ENCODE measurements around the gene CHST15.

Gene CHST15

GRCh38 chr10:123965973-123966895 is 127.2 kb downstream of the CHST15 start:
- DNase-seq (ENCODE audit: low spot score): no peak

- no peak for DNase-seq (ENCODE audit: low spot score)
Observed at GRCh38 chr10:123964953-123965352, 128.4 kb downstream of the CHST15 start.

GRCh38 chr10:123962756-123963530 is 130.5 kb downstream of the CHST15 start:
- no peak for DNase-seq (ENCODE audit: low spot score)

- no peak for DNase-seq (ENCODE audit: low spot score)
Observed at GRCh38 chr10:123958241-123958640, 135.2 kb downstream of the CHST15 start.

Measured in kidney tubule cell (primary cell).